Measurements from ENCODE around the gene CBX1. TPM values are rescaled to one million over a fixed set of nuclear protein-coding genes. Genes with fewer than 3 reads are reported as not detected.

The CBX1 gene
- polyA plus RNA-seq, 1 donor from 2014 or later, result 363 TPM

- H3K9me3 ChIP-seq (ENCODE audit: low read length), result no peaks in the 10 kb centered on the region
- H2AFZ ChIP-seq (ENCODE audit: low read depth, low read length), result no peak overlapping the region
- H3F3A ChIP-seq (ENCODE audit: insufficient read depth, low read length, poor library complexity, severe bottlenecking), result no peaks in the 10 kb centered on the region
- H3K4me3 ChIP-seq (ENCODE audit: low read length), result peak overlapping the region; percentile 74
- H3K27me3 ChIP-seq (ENCODE audit: insufficient read depth, low read depth, low read length), result peaks cover 18% of the 10 kb centered on the region
- TF ChIP-seq SMC3 (conservative IDR thresholded peaks at IDR 0.05; ENCODE audit: poor library complexity) (no peak), REST (IDR thresholded peaks at IDR 0.05; ENCODE audit: borderline replicate concordance) (no peak), POLR2AphosphoS5 (IDR thresholded peaks at IDR 0.05) (no peak), CTCF (IDR thresholded peaks at IDR 0.05; ENCODE audit: poor library complexity, severe bottlenecking) (no peak), TAF1 (IDR thresholded peaks at IDR 0.05; ENCODE audit: low read depth) (no peak), RAD21 (conservative IDR thresholded peaks at IDR 0.05) (no peak), EP300 (conservative IDR thresholded peaks at IDR 0.05; ENCODE audit: poor library complexity, severe bottlenecking) (no peak), MXI1 (conservative IDR thresholded peaks at IDR 0.05; ENCODE audit: poor library complexity, severe bottlenecking) (no peak), EZH2 (IDR thresholded peaks at IDR 0.05; ENCODE audit: borderline replicate concordance, insufficient read depth, low read length, poor library complexity, severe bottlenecking) (no peak)
- no peaks in the 10 kb centered on the region for H3K9me2 ChIP-seq (ENCODE audit: insufficient read depth, low read length)
- H3K36me3 ChIP-seq (ENCODE audit: insufficient read depth, low read length), result no peaks in the 10 kb centered on the region
- H3K4me2 ChIP-seq (ENCODE audit: low read length), result peak overlapping the region; percentile 35
- H3K79me2 ChIP-seq (replicated peaks; ENCODE audit: insufficient read depth, low read length), result no peaks in the 10 kb centered on the region
- H4K20me1 ChIP-seq (ENCODE audit: insufficient read depth), result no peaks in the 10 kb centered on the region
- H3K27ac ChIP-seq (ENCODE audit: low read length), result no peak overlapping the region
- H3K9ac ChIP-seq (ENCODE audit: low read length), result peak overlapping the region; percentile 47
These were observed 75.3 kb downstream of the CBX1 start for GRCh38 chr17:48025904-48026501.

GRCh38 chr17:48025040-48025903, 76.0 kb downstream of the CBX1 start:
- Histone ChIP-seq H3K36me3 (ENCODE audit: insufficient read depth, low read length) (no peaks in the 10 kb centered on the region), H3K9me2 (ENCODE audit: insufficient read depth, low read length) (no peaks in the 10 kb centered on the region), H3K27ac (ENCODE audit: low read length) (no peak overlapping the region), H2AFZ (ENCODE audit: low read depth, low read length) (no peak overlapping the region), H3K4me3 (ENCODE audit: low read length) (peak overlapping the region; percentile 74), H3K4me2 (ENCODE audit: low read length) (peak overlapping the region; percentile 49), H3K9me3 (ENCODE audit: low read length) (no peaks in the 10 kb centered on the region), H3K9ac (ENCODE audit: low read length) (peak overlapping the region; percentile 47), H3F3A (ENCODE audit: insufficient read depth, low read length, poor library complexity, severe bottlenecking) (no peaks in the 10 kb centered on the region), H4K20me1 (ENCODE audit: insufficient read depth) (no peaks in the 10 kb centered on the region), H3K79me2 (replicated peaks; ENCODE audit: insufficient read depth, low read length) (no peaks in the 10 kb centered on the region), H3K27me3 (ENCODE audit: insufficient read depth, low read depth, low read length) (peaks cover 18% of the 10 kb centered on the region)
- TF ChIP-seq RAD21 (conservative IDR thresholded peaks at IDR 0.05) (peak; percentile 97), CTCF (IDR thresholded peaks at IDR 0.05; ENCODE audit: poor library complexity, severe bottlenecking) (peak; percentile 92), EZH2 (IDR thresholded peaks at IDR 0.05; ENCODE audit: borderline replicate concordance, insufficient read depth, low read length, poor library complexity, severe bottlenecking) (no peak), REST (IDR thresholded peaks at IDR 0.05; ENCODE audit: borderline replicate concordance) (no peak), TAF1 (IDR thresholded peaks at IDR 0.05; ENCODE audit: low read depth) (no peak), MXI1 (conservative IDR thresholded peaks at IDR 0.05; ENCODE audit: poor library complexity, severe bottlenecking) (peak; percentile 96), SMC3 (conservative IDR thresholded peaks at IDR 0.05; ENCODE audit: poor library complexity) (peak; percentile 88), POLR2AphosphoS5 (IDR thresholded peaks at IDR 0.05) (no peak), EP300 (conservative IDR thresholded peaks at IDR 0.05; ENCODE audit: poor library complexity, severe bottlenecking) (no peak)

Data from neural cell (in vitro differentiated cells).